Stimulated activated CD8-positive, alpha-beta memory T cell treated with anti-CD3 and anti-CD28 coated beads, Interleukin-7, amount 100 ng/mL, for 48 hours (primary cell): Measurements from ENCODE around the gene TSSK6.

ENCODE experiments used
- DNase-seq, 2 donors: peaks; one replicate each; pipeline ENCODE4 v3.0.0-alpha.2; 2020; ENCODE audit warnings: low read depth in 1 of 2; ENCODE audit errors: extremely low read depth in 1 of 2

TSSK6 gene

DNA sequence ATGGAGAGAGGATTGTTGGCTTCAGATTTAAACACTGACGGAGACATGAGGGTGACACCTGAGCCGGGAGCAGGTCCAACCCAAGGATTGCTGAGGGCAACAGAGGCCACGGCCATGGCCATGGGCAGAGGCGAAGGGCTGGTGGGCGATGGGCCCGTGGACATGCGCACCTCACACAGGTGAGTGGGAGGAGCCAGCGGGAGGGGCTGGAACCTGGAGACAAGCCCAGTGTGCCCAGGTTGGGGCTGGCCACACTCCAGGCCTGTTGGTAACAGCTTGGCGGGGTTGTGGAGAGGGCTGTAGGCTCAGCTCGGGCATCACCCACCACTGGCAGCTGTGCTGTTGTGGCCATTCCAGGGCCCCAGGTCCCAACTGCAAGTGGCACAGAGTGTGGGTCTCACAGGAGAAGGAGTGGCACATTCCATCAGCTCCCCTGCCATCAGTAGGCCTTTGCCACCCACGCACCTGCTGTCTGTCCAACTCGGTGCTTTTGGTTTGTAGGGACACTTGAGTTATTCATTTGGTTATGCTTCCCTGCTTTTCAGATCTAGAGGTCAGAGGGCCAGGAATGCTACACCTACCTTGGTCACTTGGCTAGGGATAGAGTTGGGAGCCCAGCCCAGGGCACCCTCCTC, 49.8 kb downstream of the TSSK6 start:
- no peak for DNase-seq

DNA sequence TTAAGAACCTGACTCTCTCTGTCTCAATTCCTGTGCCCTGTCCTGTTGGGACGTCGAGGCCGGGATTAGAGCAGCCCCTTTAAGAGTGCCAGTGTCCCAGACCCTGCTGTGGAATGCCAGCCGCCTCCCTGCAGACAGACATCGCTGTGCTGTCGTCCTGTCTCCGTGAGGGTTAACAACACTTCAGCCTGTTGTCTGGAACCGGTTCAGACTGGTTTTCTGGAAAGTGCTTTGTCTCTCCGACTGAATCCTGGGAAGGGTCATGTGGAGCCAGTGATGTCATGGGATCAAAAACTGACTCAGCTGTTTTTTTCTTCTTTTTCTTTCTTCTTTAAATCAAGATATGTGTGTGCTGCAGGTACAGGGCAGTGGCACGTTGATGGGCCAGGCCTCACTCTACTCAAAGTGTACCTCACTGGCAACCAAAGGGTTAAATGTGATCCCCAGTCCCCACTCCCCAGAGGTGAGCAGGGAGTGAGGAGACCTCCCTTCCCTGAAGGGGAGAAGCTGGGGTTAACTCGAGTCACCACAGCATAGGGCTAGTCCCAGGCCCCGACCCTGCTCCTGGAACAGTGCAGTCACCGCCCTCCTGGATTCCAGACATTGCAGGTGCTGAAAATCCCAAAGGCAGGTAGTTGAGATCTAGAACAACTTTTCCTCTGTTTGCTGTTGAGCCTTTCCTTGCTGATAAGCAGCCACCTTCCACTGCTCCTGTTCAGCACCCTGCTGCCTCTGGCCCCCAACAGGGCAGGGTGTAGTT, 50.8 kb downstream of the TSSK6 start:
- no peak for DNase-seq
